ENCODE results near the gene CREBBP. TPM values are rescaled to one million over a fixed set of nuclear protein-coding genes. Genes with fewer than 3 reads are reported as not detected.

Gene CREBBP
- total RNA-seq, 1 donor from 2014 or later: 72.8 TPM

DNA sequence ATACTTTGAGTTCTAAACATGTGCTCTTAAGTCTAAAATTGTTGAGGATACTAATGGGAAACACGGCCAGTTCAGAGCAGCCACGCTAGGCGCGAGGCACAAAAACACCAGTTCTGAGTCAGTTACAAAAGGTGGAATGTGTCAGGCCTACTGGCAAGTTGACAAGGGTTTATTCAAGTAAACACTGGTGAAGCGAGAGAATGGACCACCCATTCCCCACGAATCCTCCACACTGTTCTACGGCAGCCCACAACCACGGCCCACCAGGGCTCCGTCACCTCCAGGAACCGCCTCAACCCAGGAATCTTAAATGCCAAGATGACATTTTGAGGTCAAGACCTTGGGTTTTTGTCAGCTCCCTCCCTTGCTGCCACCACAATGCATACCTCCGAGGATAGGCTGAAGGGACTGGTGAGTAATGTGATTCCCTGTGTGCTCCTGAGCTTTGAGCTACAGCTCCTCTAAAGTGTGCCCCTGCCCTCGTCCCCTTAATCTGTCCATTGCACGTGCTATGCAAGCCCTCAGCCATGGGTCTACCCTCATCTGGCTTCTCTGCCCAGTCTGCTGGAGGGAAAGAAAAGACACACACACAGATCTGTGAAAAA lies 134.7 kb downstream of the CREBBP start:
- ATAC-seq (no peak), DNase-seq (no peak)
- Histone ChIP-seq H3K4me3 (no peak overlapping the region), H3K9me3 (no peaks in the 10 kb centered on the region), H3K4me1 (no peaks in the 10 kb centered on the region), H3K27me3 (no peaks in the 10 kb centered on the region), H3K36me3 (peaks cover 100% of the 10 kb centered on the region), H3K27ac (no peak overlapping the region)
- intact Hi-C loops (cut with DNase I): no loop called here
- TF ChIP-seq, protein P1, sequence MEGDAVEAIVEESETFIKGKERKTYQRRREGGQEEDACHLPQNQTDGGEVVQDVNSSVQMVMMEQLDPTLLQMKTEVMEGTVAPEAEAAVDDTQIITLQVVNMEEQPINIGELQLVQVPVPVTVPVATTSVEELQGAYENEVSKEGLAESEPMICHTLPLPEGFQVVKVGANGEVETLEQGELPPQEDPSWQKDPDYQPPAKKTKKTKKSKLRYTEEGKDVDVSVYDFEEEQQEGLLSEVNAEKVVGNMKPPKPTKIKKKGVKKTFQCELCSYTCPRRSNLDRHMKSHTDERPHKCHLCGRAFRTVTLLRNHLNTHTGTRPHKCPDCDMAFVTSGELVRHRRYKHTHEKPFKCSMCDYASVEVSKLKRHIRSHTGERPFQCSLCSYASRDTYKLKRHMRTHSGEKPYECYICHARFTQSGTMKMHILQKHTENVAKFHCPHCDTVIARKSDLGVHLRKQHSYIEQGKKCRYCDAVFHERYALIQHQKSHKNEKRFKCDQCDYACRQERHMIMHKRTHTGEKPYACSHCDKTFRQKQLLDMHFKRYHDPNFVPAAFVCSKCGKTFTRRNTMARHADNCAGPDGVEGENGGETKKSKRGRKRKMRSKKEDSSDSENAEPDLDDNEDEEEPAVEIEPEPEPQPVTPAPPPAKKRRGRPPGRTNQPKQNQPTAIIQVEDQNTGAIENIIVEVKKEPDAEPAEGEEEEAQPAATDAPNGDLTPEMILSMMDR (IDR thresholded peaks at IDR 0.05): no peak

GRCh38 chr16:3744018-3744417 lies 136.5 kb downstream of the CREBBP start:
- no peak overlapping the region for H3K4me3 ChIP-seq
- H3K4me1 ChIP-seq: no peaks in the 10 kb centered on the region
- no peaks in the 10 kb centered on the region for H3K9me3 ChIP-seq
- H3K27ac ChIP-seq: no peak overlapping the region
- H3K36me3 ChIP-seq: peaks cover 100% of the 10 kb centered on the region
- ATAC-seq: no peak
- H3K27me3 ChIP-seq: no peaks in the 10 kb centered on the region
- intact Hi-C loops (cut with DNase I): no loop called here
- TF ChIP-seq, protein P1 (IDR thresholded peaks at IDR 0.05): no peak
- DNase-seq: no peak

GRCh38 chr16:3740934-3741333 lies 139.6 kb downstream of the CREBBP start:
- H3K9me3 ChIP-seq: no peaks in the 10 kb centered on the region
- DNase-seq (no peak), ATAC-seq (no peak)
- TF ChIP-seq, protein P1 (IDR thresholded peaks at IDR 0.05): no peak
- H3K27ac ChIP-seq: no peak overlapping the region
- H3K36me3 ChIP-seq: peaks cover 100% of the 10 kb centered on the region
- no peaks in the 10 kb centered on the region for H3K4me1 ChIP-seq
- intact Hi-C loops (cut with DNase I): no loop called here
- H3K4me3 ChIP-seq: no peak overlapping the region
- H3K27me3 ChIP-seq: no peaks in the 10 kb centered on the region

- no peaks in the 10 kb centered on the region for H3K4me1 ChIP-seq
- H3K36me3 ChIP-seq: peaks cover 100% of the 10 kb centered on the region
- ATAC-seq (no peak), DNase-seq (peak; percentile 29)
- H3K9me3 ChIP-seq: no peaks in the 10 kb centered on the region
- intact Hi-C loops (cut with DNase I): no loop called here
- TF ChIP-seq, protein P1 (IDR thresholded peaks at IDR 0.05): no peak
- H3K27me3 ChIP-seq: no peaks in the 10 kb centered on the region
- no peak overlapping the region for H3K4me3 ChIP-seq
- H3K27ac ChIP-seq: no peak overlapping the region
These were observed 140.3 kb downstream of the CREBBP start for GRCh38 chr16:3740186-3740585.

DNA sequence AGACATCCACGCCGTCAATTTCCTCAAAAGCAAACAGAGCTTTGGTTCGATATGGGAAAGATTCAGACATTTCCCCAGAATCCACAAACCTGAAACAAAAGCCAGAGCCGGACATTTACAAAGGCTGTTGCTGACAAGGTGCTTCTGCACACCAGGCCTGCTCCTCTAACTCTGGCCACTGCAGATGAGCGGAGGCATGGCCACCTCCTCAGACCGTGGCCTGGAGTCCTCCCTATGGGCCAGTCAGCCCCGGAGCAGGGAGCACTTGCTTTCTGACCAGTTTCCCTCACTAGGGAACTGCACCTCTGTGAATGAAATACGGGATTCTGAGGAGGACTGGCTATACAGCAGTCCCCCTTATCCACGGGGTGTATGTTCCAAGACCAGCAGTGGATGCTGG lies 140.9 kb downstream of the CREBBP start:
- TF ChIP-seq, protein P1 (IDR thresholded peaks at IDR 0.05): no peak
- intact Hi-C loops (cut with DNase I): no loop called here
- Histone ChIP-seq H3K4me3 (no peak overlapping the region), H3K27ac (no peak overlapping the region), H3K27me3 (no peaks in the 10 kb centered on the region), H3K9me3 (no peaks in the 10 kb centered on the region), H3K4me1 (no peaks in the 10 kb centered on the region), H3K36me3 (peaks cover 100% of the 10 kb centered on the region)
- peak; percentile 35 for DNase-seq
- no peak for ATAC-seq

DNA sequence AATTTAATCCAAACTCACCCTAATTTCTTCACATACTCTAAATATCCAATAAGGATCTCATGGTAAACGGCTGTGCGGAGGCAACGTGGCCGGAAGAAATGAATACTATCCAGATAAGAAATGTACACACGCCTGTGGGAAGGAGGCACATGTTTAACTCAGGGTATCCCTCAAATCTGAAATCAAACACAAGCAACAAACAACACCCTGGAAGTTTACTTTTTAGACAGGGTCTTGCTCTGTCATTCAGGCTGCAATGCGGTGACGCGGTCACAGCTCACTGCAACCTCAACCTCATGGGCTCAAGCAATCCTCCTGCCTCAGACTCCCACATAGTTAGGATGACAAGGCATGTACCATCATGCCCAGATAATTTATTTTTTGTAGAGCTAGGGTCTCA lies 142.0 kb downstream of the CREBBP start:
- Histone ChIP-seq H3K27me3 (no peaks in the 10 kb centered on the region), H3K36me3 (peaks cover 100% of the 10 kb centered on the region), H3K4me1 (no peaks in the 10 kb centered on the region), H3K27ac (no peak overlapping the region), H3K9me3 (no peaks in the 10 kb centered on the region), H3K4me3 (no peak overlapping the region)
- intact Hi-C loops (cut with DNase I): no loop called here
- TF ChIP-seq, protein P1 (IDR thresholded peaks at IDR 0.05): no peak
- DNase-seq (peak; percentile 9), ATAC-seq (no peak)
